H1 (cell line): ENCODE measurements around the gene SLC66A2.

ENCODE experiments used
- CTCF ChIP-seq, 3 experiments: IDR thresholded peaks; 1 replicate in 2 of 3; 2 replicates in 1 of 3; pipeline versions ENCODE4 v1.5.1 to v1.6.1; 2011; ENCODE audit warnings: low read length in 3 of 3, mild to moderate bottlenecking in 3 of 3, inconsistent platforms in 2 of 3, low read depth in 1 of 3, moderate library complexity in 1 of 3; ENCODE audit not compliant: insufficient read depth in 1 of 3; ENCODE audit errors: control extremely low read depth in 1 of 3
- EGR1 ChIP-seq: IDR thresholded peaks from 2 replicates; pipeline ENCODE4 v1.6.1; 2011; ENCODE audit warnings: low read depth, low read length, borderline replicate concordance
- GABPA ChIP-seq: IDR thresholded peaks from 2 replicates; pipeline ENCODE4 v1.6.1; 2011; ENCODE audit warnings: mild to moderate bottlenecking, low read length, moderate library complexity, borderline replicate concordance; ENCODE audit not compliant: insufficient read depth
- HDAC6 ChIP-seq: IDR thresholded peaks from one replicate; pipeline ENCODE4 v1.7.1; 2012; ENCODE audit warnings: low read depth, mild to moderate bottlenecking, inconsistent platforms, low read length, moderate library complexity
- JUND ChIP-seq: IDR thresholded peaks from 2 replicates; pipeline ENCODE4 v1.6.1; 2011; ENCODE audit warnings: mild to moderate bottlenecking, improper control_type of control experiment, low read length
- KDM5A ChIP-seq: fragments of 200-600 bp; IDR thresholded peaks from 2 replicates; pipeline ENCODE4 v1.7.1; 2012; ENCODE audit warnings: mild to moderate bottlenecking, low read length, inconsistent platforms, mixed read lengths
- MAX ChIP-seq: IDR thresholded peaks from 2 replicates; pipeline ENCODE4 v1.6.1; 2012; ENCODE audit warnings: inconsistent platforms
- NRF1 ChIP-seq: IDR thresholded peaks from 2 replicates; pipeline ENCODE4 v1.6.1; 2011; ENCODE audit warnings: mild to moderate bottlenecking, low read depth, low read length, improper control_type of control experiment
- POLR2A ChIP-seq, 2 experiments: IDR thresholded peaks; 1 replicate in 1 of 2; 2 replicates in 1 of 2; pipeline ENCODE4 v1.6.1; 2011; ENCODE audit warnings: low read depth in 2 of 2, low read length in 2 of 2, mild to moderate bottlenecking in 2 of 2; ENCODE audit errors: control extremely low read depth in 1 of 2
- POLR2AphosphoS5 ChIP-seq: IDR thresholded peaks from 2 replicates; pipeline ENCODE4 v1.6.1; 2011; ENCODE audit warnings: low read depth, low read length
- SRF ChIP-seq: IDR thresholded peaks from 2 replicates; pipeline ENCODE4 v1.6.1; 2011; ENCODE audit warnings: mild to moderate bottlenecking, low read depth, low read length, moderate library complexity
- ZNF274 ChIP-seq: IDR thresholded peaks from 2 replicates; pipeline ENCODE4 v1.7.0; 2012; ENCODE audit warnings: low read length, borderline replicate concordance; ENCODE audit errors: extremely low read depth
- TF ChIP-seq, protein P1 (sequence below): IDR thresholded peaks from 2 replicates; pipeline ENCODE4 v1.6.1; 2012; ENCODE audit warnings: low read length, inconsistent platforms
- TF ChIP-seq, protein P2 (sequence below): IDR thresholded peaks from 2 replicates; pipeline ENCODE4 v1.6.1; 2011; ENCODE audit warnings: low read length, improper control_type of control experiment

DNA sequence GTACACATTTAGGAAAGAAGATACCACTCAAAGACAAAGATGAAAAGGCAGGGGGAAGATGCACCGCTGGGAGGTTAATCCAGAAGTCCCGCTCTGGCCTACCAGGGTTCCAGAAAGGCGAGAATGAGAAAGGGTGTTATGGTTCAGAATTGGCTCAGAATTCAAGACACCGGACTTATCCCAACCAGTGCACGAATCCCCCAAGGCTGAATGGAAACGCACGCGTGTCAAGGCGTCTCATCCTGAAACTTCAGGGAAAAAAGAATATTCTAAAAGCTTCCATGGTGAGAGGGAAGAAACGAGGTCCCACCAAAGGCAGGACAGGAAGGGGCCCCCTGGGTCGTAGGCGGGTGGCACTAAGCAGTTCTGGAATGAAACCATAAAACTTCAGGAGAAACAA lies 71.9 kb downstream of the SLC66A2 start:
- TF ChIP-seq NRF1 (no peak), ZNF274 (no peak), EGR1 (no peak), CTCF (IDR thresholded peaks at IDR 0.05; ENCODE audit: control extremely low read depth in 1 of 3, insufficient read depth in 1 of 3, low read depth in 1 of 3, low read length in 3 of 3) (no peak), MAX (no peak), SRF (no peak), JUND (no peak), POLR2AphosphoS5 (no peak), POLR2A (IDR thresholded peaks at IDR 0.05; ENCODE audit: control extremely low read depth in 1 of 2, low read depth in 2 of 2, low read length in 2 of 2) (no peak), HDAC6 (no peak), GABPA (no peak), KDM5A (no peak)
- TF ChIP-seq, protein P1, sequence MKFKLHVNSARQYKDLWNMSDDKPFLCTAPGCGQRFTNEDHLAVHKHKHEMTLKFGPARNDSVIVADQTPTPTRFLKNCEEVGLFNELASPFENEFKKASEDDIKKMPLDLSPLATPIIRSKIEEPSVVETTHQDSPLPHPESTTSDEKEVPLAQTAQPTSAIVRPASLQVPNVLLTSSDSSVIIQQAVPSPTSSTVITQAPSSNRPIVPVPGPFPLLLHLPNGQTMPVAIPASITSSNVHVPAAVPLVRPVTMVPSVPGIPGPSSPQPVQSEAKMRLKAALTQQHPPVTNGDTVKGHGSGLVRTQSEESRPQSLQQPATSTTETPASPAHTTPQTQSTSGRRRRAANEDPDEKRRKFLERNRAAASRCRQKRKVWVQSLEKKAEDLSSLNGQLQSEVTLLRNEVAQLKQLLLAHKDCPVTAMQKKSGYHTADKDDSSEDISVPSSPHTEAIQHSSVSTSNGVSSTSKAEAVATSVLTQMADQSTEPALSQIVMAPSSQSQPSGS, result no peak
- TF ChIP-seq, protein P2, sequence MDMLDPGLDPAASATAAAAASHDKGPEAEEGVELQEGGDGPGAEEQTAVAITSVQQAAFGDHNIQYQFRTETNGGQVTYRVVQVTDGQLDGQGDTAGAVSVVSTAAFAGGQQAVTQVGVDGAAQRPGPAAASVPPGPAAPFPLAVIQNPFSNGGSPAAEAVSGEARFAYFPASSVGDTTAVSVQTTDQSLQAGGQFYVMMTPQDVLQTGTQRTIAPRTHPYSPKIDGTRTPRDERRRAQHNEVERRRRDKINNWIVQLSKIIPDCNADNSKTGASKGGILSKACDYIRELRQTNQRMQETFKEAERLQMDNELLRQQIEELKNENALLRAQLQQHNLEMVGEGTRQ, result no peak
